ENCODE data around the gene PPP4R1.
A peak's percentile ranks its signal among the peaks of the same experiment; 100 is the strongest.
"Not testable (repeated sequence)": the region's sequence is repeated elsewhere in the genome, so short reads cannot be mapped to it uniquely, and the experiment has no call there.

Gene PPP4R1

DNA sequence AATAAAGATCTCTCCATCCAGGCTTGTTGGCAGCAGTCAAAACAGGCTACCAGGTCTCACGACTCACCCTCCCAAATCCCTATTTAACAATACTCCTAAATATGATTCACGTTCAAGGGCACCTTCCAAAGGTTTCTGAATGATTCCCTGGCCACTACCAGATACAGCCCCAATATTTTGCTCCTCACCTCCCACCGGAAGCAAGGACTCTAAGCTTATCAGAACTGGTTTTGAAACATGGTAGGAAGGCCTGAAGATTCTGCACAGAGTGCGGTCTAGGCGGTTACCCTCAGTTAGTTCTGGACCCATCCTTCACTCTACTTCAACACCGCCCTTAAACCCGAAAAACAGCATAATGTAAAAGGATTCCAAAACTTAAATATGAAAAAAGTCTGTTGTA is 5.2 kb downstream of the PPP4R1 start:
- peaks cover 29% of the 10 kb centered on the region for H3K36me3 ChIP-seq
- TF ChIP-seq CTCF (IDR thresholded peaks at IDR 0.05), result no peak
- H3K4me1 ChIP-seq (ENCODE audit: control insufficient read depth in 1 of 2, insufficient read depth in 1 of 2, low read depth in 1 of 2, low read length in 1 of 2), result peaks cover 56 to 66% of the 10 kb centered on the region in 2 experiments
- peak overlapping the region; percentile 48 for H3K27ac ChIP-seq
- no peak overlapping the region for H3K4me3 ChIP-seq (ENCODE audit: low read depth in 1 of 2, low read length in 1 of 2)
- no peaks in the 10 kb centered on the region for H3K27me3 ChIP-seq
- no peaks in the 10 kb centered on the region for H3K9me3 ChIP-seq

- Histone ChIP-seq H3K27me3 (no peaks in the 10 kb centered on the region), H3K9me3 (no peaks in the 10 kb centered on the region), H3K4me3 (ENCODE audit: low read depth in 1 of 2, low read length in 1 of 2) (no peak overlapping the region), H3K27ac (peak overlapping the region; percentile 48), H3K36me3 (peaks cover 29% of the 10 kb centered on the region), H3K4me1 (ENCODE audit: control insufficient read depth in 1 of 2, insufficient read depth in 1 of 2, low read depth in 1 of 2, low read length in 1 of 2) (peaks cover 58 to 68% of the 10 kb centered on the region in 2 experiments)
- no peak for TF ChIP-seq CTCF (IDR thresholded peaks at IDR 0.05)
Measured at GRCh38 chr18:9608728-9609127, 5.6 kb downstream of the PPP4R1 start.

- Histone ChIP-seq H3K36me3 (peaks cover 29% of the 10 kb centered on the region), H3K4me1 (ENCODE audit: control insufficient read depth in 1 of 2, insufficient read depth in 1 of 2, low read depth in 1 of 2, low read length in 1 of 2) (peaks cover 56 to 67% of the 10 kb centered on the region in 2 experiments), H3K9me3 (no peaks in the 10 kb centered on the region), H3K4me3 (ENCODE audit: low read depth in 1 of 2, low read length in 1 of 2) (no peak overlapping the region), H3K27ac (peak overlapping the region; percentile 48), H3K27me3 (no peaks in the 10 kb centered on the region)
- TF ChIP-seq CTCF (IDR thresholded peaks at IDR 0.05), result no peak
Measured at GRCh38 chr18:9608298-9608697, 6.1 kb downstream of the PPP4R1 start.

GRCh38 chr18:9607111-9607510 is 7.2 kb downstream of the PPP4R1 start:
- not testable (repeated sequence) for H3K4me3 ChIP-seq (ENCODE audit: low read depth in 1 of 2, low read length in 1 of 2); H3K9me3 ChIP-seq; H3K27ac ChIP-seq; H3K27me3 ChIP-seq
- H3K4me1 ChIP-seq (ENCODE audit: control insufficient read depth in 1 of 2, insufficient read depth in 1 of 2, low read depth in 1 of 2, low read length in 1 of 2), result peaks cover 44 to 55% of the 10 kb centered on the region in 2 experiments
- H3K36me3 ChIP-seq, result peaks cover 29% of the 10 kb centered on the region

DNA sequence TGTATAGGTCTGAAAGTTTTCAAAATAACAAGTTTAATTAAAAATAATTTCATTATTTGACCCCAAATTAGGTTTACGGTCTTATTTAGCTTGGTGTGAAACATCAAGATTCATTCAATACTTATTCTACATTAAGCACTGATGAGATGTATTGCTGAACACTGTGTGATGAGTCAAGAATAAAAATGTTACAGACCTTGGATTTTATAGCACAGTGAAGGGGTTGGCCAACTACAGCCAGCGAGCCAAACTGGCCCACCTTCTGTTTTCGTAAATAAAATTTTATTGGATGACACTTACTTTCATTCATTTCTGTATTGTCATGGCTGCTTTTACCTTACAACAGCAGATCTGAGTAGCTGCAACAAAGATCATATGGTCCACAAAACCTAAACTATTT is 8.3 kb downstream of the PPP4R1 start:
- H3K4me1 ChIP-seq (ENCODE audit: control insufficient read depth in 1 of 2, insufficient read depth in 1 of 2, low read depth in 1 of 2, low read length in 1 of 2), result peaks cover 34 to 46% of the 10 kb centered on the region in 2 experiments
- TF ChIP-seq CTCF (IDR thresholded peaks at IDR 0.05), result no peak
- H3K9me3 ChIP-seq, result no peaks in the 10 kb centered on the region
- H3K36me3 ChIP-seq, result peaks cover 19% of the 10 kb centered on the region
- no peak overlapping the region for H3K4me3 ChIP-seq (ENCODE audit: low read depth in 1 of 2, low read length in 1 of 2)
- H3K27me3 ChIP-seq, result no peaks in the 10 kb centered on the region
- H3K27ac ChIP-seq, result no peak overlapping the region

- H3K27me3 ChIP-seq, result no peaks in the 10 kb centered on the region
- no peak overlapping the region for H3K4me3 ChIP-seq (ENCODE audit: low read depth in 1 of 2, low read length in 1 of 2)
- peaks cover 12% of the 10 kb centered on the region for H3K36me3 ChIP-seq
- no peak for TF ChIP-seq CTCF (IDR thresholded peaks at IDR 0.05)
- H3K27ac ChIP-seq, result no peak overlapping the region
- H3K4me1 ChIP-seq (ENCODE audit: control insufficient read depth in 1 of 2, insufficient read depth in 1 of 2, low read depth in 1 of 2, low read length in 1 of 2), result peaks cover 29 to 32% of the 10 kb centered on the region in 2 experiments
- H3K9me3 ChIP-seq, result no peaks in the 10 kb centered on the region
Measured at GRCh38 chr18:9604348-9604747, 10.0 kb downstream of the PPP4R1 start.

Measured in neutrophil (primary cell).